Activated T-helper 17 cell treated with anti-CD3 and anti-CD28 coated beads, Interleukin-2, amount 50 U/mL, for 72 hours (primary cell): ENCODE measurements around the gene SNAP23. TPM values are rescaled to one million over a fixed set of nuclear protein-coding genes. Genes with fewer than 3 reads are reported as not detected.

Source experiments
- ATAC-seq: fragments of 150-1000 bp; cut with Tn5 transposase; replicated peaks from 2 replicates; pipeline ENCODE4 v1.10.0; 2021; ENCODE audit warnings: mild to moderate bottlenecking, moderate library complexity
- H3K27ac Mint-ChIP-seq: one replicate; pipeline ENCODE4 v1.8.0; 2022; ENCODE audit warnings: mixed read lengths
- H3K27me3 Mint-ChIP-seq: one replicate; pipeline ENCODE4 v1.8.0; 2022; ENCODE audit warnings: mixed read lengths
- H3K36me3 Mint-ChIP-seq: one replicate; pipeline ENCODE4 v1.8.0; 2022; ENCODE audit warnings: low read depth, mild to moderate bottlenecking, mixed read lengths
- H3K4me1 Mint-ChIP-seq: one replicate; pipeline ENCODE4 v1.8.0; 2022; ENCODE audit warnings: mixed read lengths
- H3K4me3 Mint-ChIP-seq: one replicate; pipeline ENCODE4 v1.8.0; 2022; ENCODE audit warnings: mild to moderate bottlenecking, mixed read lengths
- H3K9me3 Mint-ChIP-seq: one replicate; pipeline ENCODE4 v1.8.0; 2022; ENCODE audit warnings: mixed read lengths
- total RNA-seq, 2 donors: library from RNA; stranded (reverse); gene quantifications; one replicate each; pipeline ENCODE4 v1.2.3, GENCODE V29; 2022

Gene SNAP23
- total RNA-seq, 2 donors from 2014 or later, result 48.4 to 58.8 TPM

GRCh38 chr15:42575188-42576039 is 80.0 kb downstream of the SNAP23 start, which contains the start of gene STARD9:
STARD9 (plus strand) TSS chr15:42575606; CDS start chr15:42575716, 110 bp downstream.
- Mint-ChIP-seq H3K27ac (peak within 1 kb of the TSS; percentile 62), H3K9me3 (no peaks in the 10 kb centered on the region)

GRCh38 chr15:42576040-42576594 is 80.7 kb downstream of the SNAP23 start:
- Mint-ChIP-seq H3K27ac (peak overlapping the region; percentile 62), H3K4me1 (peaks cover 17% of the 10 kb centered on the region), H3K9me3 (no peaks in the 10 kb centered on the region), H3K4me3 (peak overlapping the region; percentile 92), H3K36me3 (no peaks in the 10 kb centered on the region), H3K27me3 (peaks cover 10% of the 10 kb centered on the region)
- no peak for ATAC-seq

More at GRCh38 chr15:42575188-42576039, 80.0 kb downstream of the SNAP23 start, which contains the start of gene STARD9:
- Mint-ChIP-seq H3K4me1 (peaks cover 13% of the 10 kb centered on the region), H3K27me3 (peaks cover 10% of the 10 kb centered on the region), H3K4me3 (peak within 1 kb of the TSS; percentile 92), H3K36me3 (no peaks in the 10 kb centered on the region)
- ATAC-seq, result peak; percentile 95

GRCh38 chr15:42576776-42577175 is 81.3 kb downstream of the SNAP23 start:
- ATAC-seq, result no peak

GRCh38 chr15:42577514-42578031 is 82.1 kb downstream of the SNAP23 start:
- H3K27ac Mint-ChIP-seq, result no peak overlapping the region
- peaks cover 18% of the 10 kb centered on the region for H3K4me1 Mint-ChIP-seq
- ATAC-seq, result no peak
- H3K9me3 Mint-ChIP-seq, result no peaks in the 10 kb centered on the region
- H3K36me3 Mint-ChIP-seq, result no peaks in the 10 kb centered on the region
- H3K4me3 Mint-ChIP-seq, result peak overlapping the region; percentile 92
- H3K27me3 Mint-ChIP-seq, result peaks cover 10% of the 10 kb centered on the region

More at GRCh38 chr15:42576776-42577175, 81.3 kb downstream of the SNAP23 start:
- peaks cover 10% of the 10 kb centered on the region for H3K27me3 Mint-ChIP-seq
- peak overlapping the region; percentile 92 for H3K4me3 Mint-ChIP-seq
- H3K9me3 Mint-ChIP-seq, result no peaks in the 10 kb centered on the region
- no peak overlapping the region for H3K27ac Mint-ChIP-seq
- no peaks in the 10 kb centered on the region for H3K36me3 Mint-ChIP-seq
- peaks cover 18% of the 10 kb centered on the region for H3K4me1 Mint-ChIP-seq

GRCh38 chr15:42578984-42579537 is 83.6 kb downstream of the SNAP23 start:
- Mint-ChIP-seq H3K9me3 (no peaks in the 10 kb centered on the region), H3K27me3 (peaks cover 10% of the 10 kb centered on the region), H3K4me1 (peaks cover 18% of the 10 kb centered on the region), H3K36me3 (no peaks in the 10 kb centered on the region), H3K27ac (no peak overlapping the region), H3K4me3 (no peak overlapping the region)
- ATAC-seq, result no peak

- H3K4me3 Mint-ChIP-seq, result peak overlapping the region; percentile 76
- peak; percentile 100 for ATAC-seq
- H3K36me3 Mint-ChIP-seq, result no peaks in the 10 kb centered on the region
- peaks cover 8% of the 10 kb centered on the region for H3K27me3 Mint-ChIP-seq
- H3K27ac Mint-ChIP-seq, result peak overlapping the region; percentile 18
- no peaks in the 10 kb centered on the region for H3K9me3 Mint-ChIP-seq
- H3K4me1 Mint-ChIP-seq, result peaks cover 16% of the 10 kb centered on the region
Measured at GRCh38 chr15:42581272-42581730, 85.9 kb downstream of the SNAP23 start.

Other genes with a start within 250 kb of the SNAP23 start
- 10 to 100 TPM; 27.6 to 29.2 TPM for gene GANC, start 222.4 kb upstream of the SNAP23 start, total RNA-seq
- gene TMEM87A, start 222.2 kb upstream of the SNAP23 start, total RNA-seq, result 10 to 100 TPM; 43.5 to 46.8 TPM
- gene CAPN3, start 136.1 kb upstream of the SNAP23 start, total RNA-seq, result 1 to 10 TPM; 3.2 to 4.6 TPM
- gene ZNF106, start 4.5 kb upstream of the SNAP23 start, total RNA-seq, result 10 to 100 TPM; 55.1 to 58.1 TPM
- gene LRRC57, start 53.2 kb downstream of the SNAP23 start, total RNA-seq, result 10 to 100 TPM; 18.7 to 21.4 TPM
- 10 to 100 TPM; 43.4 to 61.7 TPM for gene HAUS2, start 53.2 kb downstream of the SNAP23 start, total RNA-seq
- 10 to 100 TPM in 1 of 2 donors, 1 to 10 TPM in 1; 9.5 to 10.9 TPM for gene STARD9, start 80.0 kb downstream of the SNAP23 start, total RNA-seq
- 10 to 100 TPM; 20.4 to 23.7 TPM for gene CDAN1, start 241.5 kb downstream of the SNAP23 start, total RNA-seq